GM21825 (cell line): ENCODE measurements around the gene HEPACAM.
A peak's percentile ranks its signal among the peaks of the same experiment; 100 is the strongest.

Experiments
- ATAC-seq: cut with Tn5 transposase; IDR thresholded peaks from one replicate; pipeline ENCODE4 v1.9.1; 2021; ENCODE audit warnings: mild to moderate bottlenecking, moderate library complexity; ENCODE audit not compliant: unreplicated experiment

HEPACAM gene

GRCh38 chr11:124886476-124886875 lies 49.4 kb downstream of the HEPACAM start:
- ATAC-seq: no peak

DNA sequence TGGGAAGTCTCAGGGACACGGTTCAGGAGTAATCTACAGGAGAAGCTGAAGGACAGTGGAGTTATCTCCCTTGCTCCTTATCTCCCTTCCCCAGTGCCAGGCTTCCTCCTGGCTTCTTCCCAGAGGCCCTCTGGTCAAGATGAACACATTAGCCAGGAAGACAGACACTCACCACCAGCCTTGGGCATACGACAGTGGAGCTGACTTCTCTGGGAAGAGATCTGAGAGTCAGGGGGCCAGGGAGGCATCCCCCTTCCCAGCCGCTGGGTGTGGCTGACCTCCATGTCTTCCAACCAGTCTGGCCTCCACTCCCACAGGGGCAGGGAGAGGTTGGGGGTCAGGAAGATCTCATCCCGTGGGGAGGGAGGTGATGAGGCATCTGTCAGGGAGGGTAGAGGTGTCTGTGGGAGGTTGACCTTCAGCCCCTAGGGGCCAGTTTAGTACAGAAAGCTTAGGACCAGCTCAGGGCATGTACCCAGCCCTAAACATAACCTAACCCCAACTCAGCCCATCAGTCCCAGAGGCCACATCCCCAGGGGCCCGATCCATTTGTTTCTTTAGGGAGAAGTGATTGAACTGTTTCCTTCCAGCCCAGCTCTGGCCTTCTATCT lies 50.9 kb downstream of the HEPACAM start:
- ATAC-seq: no peak

GRCh38 chr11:124884340-124884739 lies 51.5 kb downstream of the HEPACAM start:
- no peak for ATAC-seq

- ATAC-seq: no peak
Measured at GRCh38 chr11:124882339-124883071, 53.3 kb downstream of the HEPACAM start.

DNA sequence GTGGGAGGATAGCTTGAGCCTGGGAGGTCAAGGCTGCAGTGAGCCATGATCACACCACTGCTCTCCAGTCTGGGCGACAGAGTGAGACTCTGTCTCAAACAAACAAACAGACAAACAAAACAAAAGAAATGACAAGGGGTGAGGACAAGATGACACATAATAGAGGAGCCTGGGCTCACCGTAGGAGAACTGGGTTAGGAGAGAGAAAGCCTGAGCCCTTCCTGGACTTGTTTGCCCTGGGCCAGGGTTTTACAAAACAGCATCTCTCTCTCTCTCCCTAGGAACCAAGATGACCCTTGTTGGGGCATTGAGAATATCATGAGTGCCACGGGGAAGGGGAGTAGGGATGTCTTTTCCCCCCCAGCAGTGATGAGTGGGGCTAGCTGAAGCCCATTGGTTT lies 54.9 kb downstream of the HEPACAM start:
- ATAC-seq: no peak

DNA sequence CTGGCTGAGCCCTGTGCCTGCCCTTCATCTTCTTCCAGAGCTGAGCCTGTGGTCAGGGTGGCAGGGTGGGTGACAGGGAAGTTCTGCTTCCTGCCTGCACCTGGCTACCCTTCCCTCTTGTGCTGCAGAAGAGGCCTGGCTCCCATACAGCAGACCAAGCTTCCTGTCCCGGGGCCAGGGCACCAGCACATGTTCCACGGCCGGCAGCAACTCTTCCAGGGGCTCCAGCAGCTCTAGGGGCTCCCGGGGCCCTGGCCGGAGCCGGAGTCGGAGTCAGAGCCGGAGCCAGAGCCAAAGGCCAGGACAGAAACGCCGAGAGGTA lies 55.6 kb downstream of the HEPACAM start:
- ATAC-seq: no peak

GRCh38 chr11:124879493-124880289 lies 56.2 kb downstream of the HEPACAM start:
- ATAC-seq: no peak

GRCh38 chr11:124878759-124879492 lies 56.9 kb downstream of the HEPACAM start:
- no peak for ATAC-seq

DNA sequence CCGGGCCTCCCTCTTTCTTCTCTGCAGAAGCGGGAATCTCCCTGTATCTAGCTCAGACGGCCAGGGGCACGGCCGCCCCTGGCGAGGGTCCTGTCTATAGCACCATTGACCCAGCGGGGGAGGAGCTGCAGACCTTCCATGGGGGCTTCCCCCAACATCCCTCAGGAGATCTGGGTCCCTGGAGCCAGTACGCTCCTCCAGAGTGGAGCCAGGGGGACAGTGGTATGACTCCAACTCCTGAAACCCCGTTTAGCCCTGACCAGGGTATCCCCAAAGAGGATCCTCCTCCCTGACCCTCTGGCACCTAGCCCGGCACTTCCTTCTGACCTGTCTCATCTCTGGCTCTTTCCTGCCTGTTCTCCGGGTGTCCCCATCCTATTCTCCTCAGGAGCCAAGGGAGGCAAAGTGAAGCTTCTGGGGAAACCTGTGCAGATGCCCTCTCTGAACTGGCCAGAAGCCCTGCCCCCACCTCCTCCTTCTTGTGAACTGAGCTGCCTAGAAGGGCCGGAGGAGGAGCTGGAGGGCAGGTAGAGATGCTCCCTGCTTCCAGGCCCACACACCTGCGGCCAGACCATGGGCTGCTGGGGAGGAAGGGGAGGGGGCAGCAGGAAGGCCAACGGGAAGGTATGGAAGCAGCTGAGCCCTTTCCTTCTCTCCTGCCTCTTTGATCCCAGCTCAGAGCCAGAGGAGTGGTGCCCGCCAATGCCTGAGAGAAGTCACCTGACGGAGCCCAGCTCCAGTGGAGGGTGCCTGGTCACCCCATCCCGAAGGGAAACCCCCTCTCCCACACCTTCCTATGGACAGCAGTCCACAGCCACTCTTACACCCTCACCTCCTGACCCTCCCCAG lies 57.7 kb downstream of the HEPACAM start:
- ATAC-seq: no peak

DNA sequence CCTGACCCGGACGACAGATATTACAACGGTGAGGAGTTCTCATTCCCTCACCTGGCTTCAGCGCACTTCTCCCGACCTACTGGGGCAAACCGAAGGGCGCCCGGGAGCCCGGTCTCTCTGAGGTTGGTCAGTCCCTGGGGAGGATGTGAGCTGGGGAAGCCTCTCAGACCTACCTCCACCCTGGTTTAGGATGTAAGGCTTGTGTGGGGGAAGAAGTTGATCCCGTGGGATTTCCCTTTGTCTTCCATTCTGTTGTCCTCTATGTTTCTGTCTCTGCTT lies 58.3 kb downstream of the HEPACAM start:
- ATAC-seq: no peak

GRCh38 chr11:124876818-124877630 lies 58.8 kb downstream of the HEPACAM start:
- ATAC-seq: no peak

- ATAC-seq: peak; percentile 93
Measured at GRCh38 chr11:124875943-124876817, 59.7 kb downstream of the HEPACAM start.

- ATAC-seq: no peak
Measured at GRCh38 chr11:124875401-124875800, 60.4 kb downstream of the HEPACAM start.

DNA sequence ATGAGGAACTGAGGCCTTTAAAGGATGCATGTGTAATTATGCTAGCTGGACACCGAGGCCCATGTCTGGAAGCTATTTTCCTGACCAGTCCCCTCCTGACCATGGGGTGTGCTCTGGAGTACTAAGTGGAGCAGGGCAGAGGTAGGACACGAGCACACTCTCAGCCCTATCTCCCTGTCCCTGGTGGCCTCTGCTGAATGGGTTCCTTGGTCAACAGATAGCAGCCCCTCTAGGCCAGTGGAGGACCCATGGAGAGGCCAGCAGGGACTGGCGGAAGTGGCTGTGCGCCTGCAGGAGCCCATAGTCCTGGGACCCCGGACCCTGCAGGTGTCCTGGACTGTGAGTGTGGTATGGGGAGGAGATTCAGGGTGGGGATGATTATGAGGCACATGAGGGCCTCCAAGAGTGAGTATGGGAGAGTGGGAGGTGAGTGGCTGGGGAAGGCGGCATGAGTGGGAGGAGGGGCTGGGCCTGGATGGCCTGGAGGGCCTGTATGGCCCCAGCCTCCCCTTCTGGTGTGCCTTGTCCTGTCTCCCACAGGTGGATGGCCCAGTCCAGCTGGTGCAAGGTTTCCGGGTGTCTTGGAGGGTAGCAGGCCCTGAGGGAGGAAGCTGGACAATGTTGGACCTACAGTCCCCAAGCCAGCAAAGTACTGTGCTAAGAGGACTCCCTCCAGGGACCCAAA lies 61.1 kb downstream of the HEPACAM start:
- no peak for ATAC-seq

- no peak for ATAC-seq
Measured at GRCh38 chr11:124873951-124874350, 61.9 kb downstream of the HEPACAM start.

- ATAC-seq: no peak
Measured at GRCh38 chr11:124872741-124873140, 63.1 kb downstream of the HEPACAM start.

DNA sequence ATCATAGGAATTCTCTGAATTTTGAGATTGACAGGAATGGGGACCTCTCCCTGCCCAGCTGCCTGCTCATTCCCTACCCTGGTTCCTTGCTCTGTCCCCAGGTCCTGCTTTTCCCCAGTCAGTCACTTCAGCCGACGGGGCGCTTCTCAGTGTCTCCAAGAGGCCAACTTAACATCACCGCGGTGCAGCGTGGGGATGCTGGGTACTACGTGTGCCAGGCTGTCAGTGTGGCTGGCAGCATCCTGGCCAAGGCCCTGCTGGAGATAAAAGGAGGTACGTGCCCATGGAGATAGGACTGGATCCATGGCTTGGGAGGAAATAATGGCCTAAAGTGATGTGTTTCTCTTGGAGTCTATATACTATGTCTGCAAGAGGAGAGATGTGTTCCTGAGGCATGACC lies 63.6 kb downstream of the HEPACAM start:
- no peak for ATAC-seq

- ATAC-seq: no peak
Measured at GRCh38 chr11:124870430-124870829, 65.4 kb downstream of the HEPACAM start.
